ENCODE results near the gene ZNF287. TPM values are rescaled to one million over a fixed set of nuclear protein-coding genes. Genes with fewer than 3 reads are reported as not detected.

The ZNF287 gene
- total RNA-seq, 1 donor from 2014 or later, result 8.7 TPM

GRCh38 chr17:16569358-16569712, 331 bp upstream of the ZNF287 start:
- H3K4me3 Mint-ChIP-seq (ENCODE audit: unreplicated experiment), result peak overlapping the region; percentile 83
- peak overlapping the region; percentile 82 for H3K4me3 ChIP-seq (ENCODE audit: insufficient read depth, low read depth, low read length)
- no peaks in the 10 kb centered on the region for H3K27me3 ChIP-seq (ENCODE audit: insufficient read depth, low read length)
- no peak overlapping the region for H3K9ac ChIP-seq (ENCODE audit: low read length)
- no peak overlapping the region for H3K27ac Mint-ChIP-seq (ENCODE audit: unreplicated experiment)
- peaks cover 18% of the 10 kb centered on the region for H3K9me3 Mint-ChIP-seq (ENCODE audit: unreplicated experiment)
- TF ChIP-seq EZH2 (IDR thresholded peaks at IDR 0.05; ENCODE audit: insufficient read depth, low read length) (no peak), CTCF (IDR thresholded peaks at IDR 0.05; ENCODE audit: insufficient read depth, low read depth, low read length) (no peak)
- peak overlapping the region; percentile 93 for H2AFZ ChIP-seq (ENCODE audit: low read depth, low read length)
- H3K36me3 ChIP-seq (ENCODE audit: insufficient read depth, low read length), result peaks cover 3% of the 10 kb centered on the region
- H3K4me2 ChIP-seq (ENCODE audit: low read length), result peak overlapping the region; percentile 95
- H3K9me3 ChIP-seq (ENCODE audit: insufficient read depth, low read depth, low read length), result no peaks in the 10 kb centered on the region
- DNase-seq (ENCODE audit: low read depth) (no peak), FAIRE-seq (no peak)
- peaks cover 17% of the 10 kb centered on the region for H3K79me2 ChIP-seq (ENCODE audit: insufficient read depth, low read length)
- peaks cover 14% of the 10 kb centered on the region for H3K36me3 Mint-ChIP-seq (ENCODE audit: low read depth, unreplicated experiment)
- no peaks in the 10 kb centered on the region for H4K20me1 ChIP-seq (ENCODE audit: insufficient read depth, low read length)
- H3K27me3 Mint-ChIP-seq (ENCODE audit: low read depth, unreplicated experiment), result peaks cover 39% of the 10 kb centered on the region
- no peak overlapping the region for H3K27ac ChIP-seq (ENCODE audit: low read depth, low read length)
- no peaks in the 10 kb centered on the region for H3K4me1 Mint-ChIP-seq (ENCODE audit: low read depth, unreplicated experiment)
- H3K4me1 ChIP-seq (ENCODE audit: insufficient read depth, low read length), result peaks cover 7% of the 10 kb centered on the region

GRCh38 chr17:16552637-16553045, 16.4 kb downstream of the ZNF287 start:
- Mint-ChIP-seq H3K4me3 (ENCODE audit: unreplicated experiment) (no peak overlapping the region), H3K9me3 (ENCODE audit: unreplicated experiment) (peaks cover 61% of the 10 kb centered on the region), H3K27ac (ENCODE audit: unreplicated experiment) (no peak overlapping the region), H3K4me1 (ENCODE audit: low read depth, unreplicated experiment) (no peaks in the 10 kb centered on the region), H3K36me3 (ENCODE audit: low read depth, unreplicated experiment) (peaks cover 56% of the 10 kb centered on the region), H3K27me3 (ENCODE audit: low read depth, unreplicated experiment) (no peaks in the 10 kb centered on the region)
- H3K9ac ChIP-seq (ENCODE audit: low read length), result no peak overlapping the region
- H3K9me3 ChIP-seq (ENCODE audit: insufficient read depth, low read depth, low read length), result peaks cover 57% of the 10 kb centered on the region
- no peaks in the 10 kb centered on the region for H3K27me3 ChIP-seq (ENCODE audit: insufficient read depth, low read length)
- no peaks in the 10 kb centered on the region for H3K79me2 ChIP-seq (ENCODE audit: insufficient read depth, low read length)
- no peaks in the 10 kb centered on the region for H4K20me1 ChIP-seq (ENCODE audit: insufficient read depth, low read length)
- TF ChIP-seq CTCF (IDR thresholded peaks at IDR 0.05; ENCODE audit: insufficient read depth, low read depth, low read length) (no peak), EZH2 (IDR thresholded peaks at IDR 0.05; ENCODE audit: insufficient read depth, low read length) (no peak)
- no peak overlapping the region for H3K4me3 ChIP-seq (ENCODE audit: insufficient read depth, low read depth, low read length)
- H3K4me2 ChIP-seq (ENCODE audit: low read length), result no peak overlapping the region
- FAIRE-seq (no peak), DNase-seq (ENCODE audit: low read depth) (no peak)
- no peak overlapping the region for H3K27ac ChIP-seq (ENCODE audit: low read depth, low read length)
- H3K4me1 ChIP-seq (ENCODE audit: insufficient read depth, low read length), result no peaks in the 10 kb centered on the region
- no peak overlapping the region for H2AFZ ChIP-seq (ENCODE audit: low read depth, low read length)
- H3K36me3 ChIP-seq (ENCODE audit: insufficient read depth, low read length), result peaks cover 29% of the 10 kb centered on the region

- H3K36me3 Mint-ChIP-seq (ENCODE audit: low read depth, unreplicated experiment), result peaks cover 50% of the 10 kb centered on the region
- Histone ChIP-seq H3K4me3 (ENCODE audit: insufficient read depth, low read depth, low read length) (no peak overlapping the region), H2AFZ (ENCODE audit: low read depth, low read length) (no peak overlapping the region), H3K4me1 (ENCODE audit: insufficient read depth, low read length) (no peaks in the 10 kb centered on the region), H3K79me2 (ENCODE audit: insufficient read depth, low read length) (no peaks in the 10 kb centered on the region), H4K20me1 (ENCODE audit: insufficient read depth, low read length) (no peaks in the 10 kb centered on the region), H3K9me3 (ENCODE audit: insufficient read depth, low read depth, low read length) (peaks cover 59% of the 10 kb centered on the region), H3K27ac (ENCODE audit: low read depth, low read length) (no peak overlapping the region), H3K4me2 (ENCODE audit: low read length) (no peak overlapping the region), H3K36me3 (ENCODE audit: insufficient read depth, low read length) (peaks cover 23% of the 10 kb centered on the region), H3K9ac (ENCODE audit: low read length) (no peak overlapping the region), H3K27me3 (ENCODE audit: insufficient read depth, low read length) (no peaks in the 10 kb centered on the region)
- H3K9me3 Mint-ChIP-seq (ENCODE audit: unreplicated experiment), result peaks cover 61% of the 10 kb centered on the region
- H3K27ac Mint-ChIP-seq (ENCODE audit: unreplicated experiment), result no peak overlapping the region
- H3K27me3 Mint-ChIP-seq (ENCODE audit: low read depth, unreplicated experiment), result no peaks in the 10 kb centered on the region
- no peak overlapping the region for H3K4me3 Mint-ChIP-seq (ENCODE audit: unreplicated experiment)
- TF ChIP-seq EZH2 (IDR thresholded peaks at IDR 0.05; ENCODE audit: insufficient read depth, low read length) (no peak), CTCF (IDR thresholded peaks at IDR 0.05; ENCODE audit: insufficient read depth, low read depth, low read length) (no peak)
- peak; percentile 32 for FAIRE-seq
- no peak for DNase-seq (ENCODE audit: low read depth)
- no peaks in the 10 kb centered on the region for H3K4me1 Mint-ChIP-seq (ENCODE audit: low read depth, unreplicated experiment)
Measured at GRCh38 chr17:16551878-16552636, 16.9 kb downstream of the ZNF287 start.

Data from astrocyte (in vitro differentiated cells and primary cell).